Keratinocyte (primary cell): Measurements from ENCODE around the gene EEF1AKMT1. TPM values are rescaled to one million over a fixed set of nuclear protein-coding genes. Genes with fewer than 3 reads are reported as not detected.

Source experiments
- DNase-seq: peaks from one replicate; pipeline ENCODE4 v3.0.0-alpha.2; 2011; ENCODE audit warnings: low read depth, missing footprints, low spot score
- FAIRE-seq: peaks from 2 replicates; lab custom pipeline; 2011; peaks lifted over from hg19 to GRCh38; lab: Jason Lieb, UNC
- H2AFZ ChIP-seq: 2 replicates; pipeline ENCODE4 v1.6.0; 2012; ENCODE audit warnings: low read length, control low read depth, inconsistent platforms; ENCODE audit not compliant: control insufficient read depth
- H3K27ac ChIP-seq: 2 replicates; pipeline ENCODE4 v1.5.1; 2011; ENCODE audit warnings: low read length; ENCODE audit not compliant: control insufficient read depth, insufficient read depth
- H3K27me3 ChIP-seq: 3 replicates; pipeline ENCODE4 v1.6.0; 2011; ENCODE audit warnings: low read length; ENCODE audit not compliant: control insufficient read depth, insufficient read depth; ENCODE audit errors: extremely low read depth
- H3K36me3 ChIP-seq, 2 experiments: 2 replicates in 1 of 2; 3 replicates in 1 of 2; pipeline ENCODE4 v1.5.1; 2011; ENCODE audit warnings: low read length in 2 of 2, mild to moderate bottlenecking in 1 of 2; ENCODE audit not compliant: control insufficient read depth in 2 of 2, insufficient read depth in 2 of 2; ENCODE audit errors: extremely low read depth in 1 of 2
- H3K4me1 ChIP-seq: 3 replicates; pipeline ENCODE4 v1.5.1; 2011; ENCODE audit warnings: low read length; ENCODE audit not compliant: control insufficient read depth, insufficient read depth; ENCODE audit errors: extremely low read depth
- H3K4me2 ChIP-seq: 3 replicates; pipeline ENCODE4 v1.6.0; 2011; ENCODE audit warnings: low read depth, low read length; ENCODE audit not compliant: control insufficient read depth, insufficient read depth; ENCODE audit errors: extremely low read depth
- H3K4me3 ChIP-seq, 3 experiments: fragments of 200-600 bp in 1 of 3; sonication (generic) in 1 of 3; 2 replicates in 2 of 3; 3 replicates in 1 of 3; pipeline ENCODE4 v1.5.1; 2011 to 2016; ENCODE audit warnings: low read length in 3 of 3, mild to moderate bottlenecking in 3 of 3, control low read depth in 2 of 3, inconsistent platforms in 1 of 3, low read depth in 1 of 3, mixed read lengths in 1 of 3, mixed run types in 1 of 3, moderate library complexity in 1 of 3; ENCODE audit not compliant: control insufficient read depth in 2 of 3, insufficient read depth in 2 of 3; ENCODE audit errors: extremely low read depth in 1 of 3
- H3K79me2 ChIP-seq: 2 replicates; pipeline ENCODE4 v1.6.0; 2012; ENCODE audit warnings: low read length; ENCODE audit not compliant: control insufficient read depth, insufficient read depth
- H3K9ac ChIP-seq: 3 replicates; pipeline ENCODE4 v1.6.0; 2011; ENCODE audit warnings: low read length; ENCODE audit not compliant: control insufficient read depth, insufficient read depth; ENCODE audit errors: extremely low read depth
- H3K9me1 ChIP-seq: 3 replicates; pipeline ENCODE4 v1.6.0; 2011; ENCODE audit warnings: low read length; ENCODE audit not compliant: control insufficient read depth, insufficient read depth; ENCODE audit errors: extremely low read depth
- H3K9me3 ChIP-seq: 2 replicates; pipeline ENCODE4 v1.5.1; 2012; ENCODE audit warnings: low read depth, low read length; ENCODE audit not compliant: control insufficient read depth
- H4K20me1 ChIP-seq: 3 replicates; pipeline ENCODE4 v1.6.0; 2011; ENCODE audit warnings: low read length; ENCODE audit not compliant: control insufficient read depth, insufficient read depth; ENCODE audit errors: extremely low read depth
- CTCF ChIP-seq, 3 experiments: IDR thresholded peaks in 1 of 3; conservative IDR thresholded peaks in 1 of 3; optimal IDR thresholded peaks in 1 of 3; 2 replicates in 2 of 3; 3 replicates in 1 of 3; pipeline versions ENCODE3 to v1.5.1; 2011; ENCODE audit warnings: low read length in 3 of 3, mild to moderate bottlenecking in 3 of 3, moderate library complexity in 2 of 3, control low read depth in 1 of 3, inconsistent platforms in 1 of 3; ENCODE audit not compliant: insufficient read depth in 2 of 3; ENCODE audit errors: extremely low read depth in 1 of 3
- EZH2 ChIP-seq: IDR thresholded peaks from one replicate; pipeline ENCODE4 v1.6.1; 2012; ENCODE audit warnings: inconsistent platforms, mild to moderate bottlenecking, low read length, moderate library complexity
- dilution Hi-C: fragments of 300-500 bp; cut with MboI; formaldehyde crosslinking; loops from one replicate; pipeline ENCODE4 v1.7.0; 2020; ENCODE audit warnings: low sequenced_read_pairs; ENCODE audit not compliant: extremely low pct_ligation_motif_present
- polyA plus RNA-seq, 5 experiments: library from polyadenylated mRNA; depleted of rRNA in 3 of 5; stranded (reverse) in 3 of 5; stranded (forward) in 1 of 5; unstranded in 1 of 5; fragments of >200 nt; gene quantifications; 1 replicate in 1 of 5; 2 replicates in 3 of 5; 3 replicates in 1 of 5; pipeline versions ENCODE4 v1.2.1 to v1.2.3, GENCODE V29; 2011 to 2012; ENCODE audit warnings: missing spikeins in 2 of 5, low read depth in 1 of 5, low replicate concordance in 1 of 5

EEF1AKMT1 gene
- polyA plus RNA-seq, 1 donor (not counting 4 experiments of a cell fraction or from before 2014, with no cell fraction given) = 10.1 TPM

GRCh38 chr13:20780317-20780716 lies 6.6 kb upstream of the EEF1AKMT1 start:
- Histone ChIP-seq H3K4me2 (no peak overlapping the region), H3K4me1 (no peaks in the 10 kb centered on the region), H3K27ac (no peak overlapping the region), H3K9me1 (no peaks in the 10 kb centered on the region), H2AFZ (no peak overlapping the region), H3K9me3 (no peaks in the 10 kb centered on the region), H3K27me3 (no peaks in the 10 kb centered on the region), H3K36me3 (peaks cover 2 to 3% of the 10 kb centered on the region in 2 experiments), H4K20me1 (no peaks in the 10 kb centered on the region), H3K9ac (no peak overlapping the region), H3K4me3 (no peak overlapping the region), H3K79me2 (no peaks in the 10 kb centered on the region)
- no peak for FAIRE-seq
- no peak for DNase-seq
- TF ChIP-seq CTCF (optimal IDR thresholded peaks at IDR 0.05 in 1 of 3, IDR thresholded peaks at IDR 0.05 in 1 of 3, conservative IDR thresholded peaks at IDR 0.05 in 1 of 3; ENCODE audit: extremely low read depth in 1 of 3, insufficient read depth in 2 of 3, low read length in 3 of 3) (no peak), EZH2 (no peak)
- dilution Hi-C loops = no loop called here

- no peak overlapping the region for H3K9ac ChIP-seq
- H3K27ac ChIP-seq = no peak overlapping the region
- H3K79me2 ChIP-seq = no peaks in the 10 kb centered on the region
- TF ChIP-seq CTCF (optimal IDR thresholded peaks at IDR 0.05 in 1 of 3, IDR thresholded peaks at IDR 0.05 in 1 of 3, conservative IDR thresholded peaks at IDR 0.05 in 1 of 3; ENCODE audit: extremely low read depth in 1 of 3, insufficient read depth in 2 of 3, low read length in 3 of 3) (no peak), EZH2 (no peak)
- H3K4me3 ChIP-seq = no peak overlapping the region
- no peak overlapping the region for H3K4me2 ChIP-seq
- FAIRE-seq = no peak
- DNase-seq = no peak
- no peaks in the 10 kb centered on the region for H3K9me1 ChIP-seq
- no peaks in the 10 kb centered on the region for H3K4me1 ChIP-seq
- no peaks in the 10 kb centered on the region for H4K20me1 ChIP-seq
- H3K36me3 ChIP-seq = peaks cover 2 to 3% of the 10 kb centered on the region in 2 experiments
- no peaks in the 10 kb centered on the region for H3K27me3 ChIP-seq
- no peak overlapping the region for H2AFZ ChIP-seq
- no peaks in the 10 kb centered on the region for H3K9me3 ChIP-seq
- dilution Hi-C loops = no loop called here
Measured at GRCh38 chr13:20779405-20779804, 5.6 kb upstream of the EEF1AKMT1 start.
